ENCODE data around the gene RAET1E. TPM values are rescaled to one million over a fixed set of nuclear protein-coding genes. Genes with fewer than 3 reads are reported as not detected.
"Not testable (repeated sequence)": the region's sequence is repeated elsewhere in the genome, so short reads cannot be mapped to it uniquely, and the experiment has no call there.

Gene RAET1E
- total RNA-seq, 1 donor from 2014 or later = not detected

DNA sequence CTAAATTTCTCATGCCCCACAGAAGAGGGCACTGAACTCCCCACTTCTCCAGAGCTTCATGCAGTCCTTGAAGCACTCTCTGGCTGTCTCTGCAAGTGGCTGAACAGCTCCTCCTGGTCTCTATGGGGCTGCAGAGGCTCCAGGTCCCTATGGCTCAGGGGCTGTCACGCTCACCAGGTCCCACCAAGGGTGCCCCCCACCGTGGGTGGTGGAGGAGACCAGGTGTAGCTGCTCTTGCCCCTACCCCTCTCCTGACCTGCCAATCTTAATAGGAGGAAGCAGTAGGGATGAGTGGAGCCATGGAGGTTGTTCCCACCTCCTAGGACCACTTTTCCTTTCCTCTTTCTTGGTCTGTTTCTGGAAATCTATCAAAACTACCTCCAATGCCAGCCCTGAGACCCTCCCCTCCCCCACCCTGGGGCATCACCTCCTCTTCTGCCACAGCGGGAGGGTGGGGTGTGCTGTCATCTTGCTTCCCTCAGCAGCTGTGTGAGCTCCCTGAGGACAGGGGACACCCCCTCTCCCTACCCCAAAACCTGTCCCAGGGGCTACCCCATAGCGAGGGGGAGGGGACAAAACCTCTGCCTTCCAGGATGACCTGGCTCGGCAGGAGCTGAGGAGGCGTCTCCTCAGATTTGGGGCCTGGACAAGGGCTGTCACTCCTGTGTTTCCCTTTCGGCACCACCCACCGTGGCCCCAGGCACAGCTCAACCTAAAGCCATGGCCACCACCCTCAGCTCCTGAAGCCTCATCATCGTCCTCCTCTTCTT is 12.0 kb upstream of the RAET1E start:
- DNase-seq = no peak

- DNase-seq = not testable (repeated sequence)
These were observed 10.6 kb upstream of the RAET1E start for GRCh38 chr6:149908480-149908879.

DNA sequence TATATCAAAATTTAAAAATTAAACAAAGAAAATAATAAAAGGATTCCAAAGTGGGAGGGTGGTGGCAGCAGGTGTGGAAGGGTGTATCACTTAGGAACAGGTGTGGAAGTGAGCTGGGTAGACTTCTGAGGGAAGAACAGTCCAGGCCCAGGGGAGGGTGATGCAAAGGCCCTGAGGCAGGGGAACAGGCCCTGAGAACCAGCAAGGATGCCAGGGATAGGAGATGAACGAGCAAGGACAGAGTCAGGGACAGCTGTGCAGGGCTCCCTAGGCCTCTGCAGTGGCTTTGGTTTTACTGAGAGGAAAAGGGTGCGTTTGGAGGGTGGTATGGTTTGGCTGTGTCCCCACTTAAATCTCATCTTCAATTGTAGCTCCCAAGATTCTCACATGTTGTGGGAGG is 9.4 kb upstream of the RAET1E start:
- DNase-seq = no peak

GRCh38 chr6:149906405-149906804 is 8.5 kb upstream of the RAET1E start:
- no peak for DNase-seq

GRCh38 chr6:149905911-149906371 is 8.0 kb upstream of the RAET1E start:
- DNase-seq = no peak

DNA sequence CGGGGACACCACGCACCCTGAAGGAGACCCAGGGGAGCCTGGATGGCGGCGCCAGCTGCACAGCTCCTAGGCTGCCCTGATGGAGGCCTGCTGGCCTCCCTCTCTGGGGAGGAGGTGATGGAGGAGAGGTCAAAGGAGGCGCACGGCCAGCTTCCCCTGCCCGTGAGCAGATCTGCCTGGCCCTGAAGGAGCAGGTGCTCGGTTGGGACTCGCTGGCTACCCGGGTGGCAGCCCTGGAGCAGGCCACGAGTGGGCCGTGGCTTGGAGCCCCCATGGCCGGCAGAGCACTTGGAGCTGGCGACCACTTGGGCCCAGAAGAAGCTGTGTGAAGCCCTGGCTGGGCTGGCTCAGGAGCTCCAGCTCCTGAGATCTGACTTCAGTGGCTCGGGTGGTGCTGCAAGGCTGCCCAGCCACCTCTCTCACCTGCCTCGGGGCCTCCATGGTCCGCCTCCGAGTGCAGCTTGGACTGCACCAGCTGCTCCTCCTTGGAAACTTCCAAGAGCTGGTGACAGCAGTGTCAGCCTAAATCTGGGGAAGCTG is 7.5 kb upstream of the RAET1E start:
- DNase-seq = no peak

GRCh38 chr6:149904661-149905370 is 6.9 kb upstream of the RAET1E start:
- no peak for DNase-seq

- no peak for DNase-seq
These were observed 6.2 kb upstream of the RAET1E start for GRCh38 chr6:149903938-149904611.

- DNase-seq = no peak
These were observed 3.7 kb upstream of the RAET1E start for GRCh38 chr6:149901444-149902140.

DNA sequence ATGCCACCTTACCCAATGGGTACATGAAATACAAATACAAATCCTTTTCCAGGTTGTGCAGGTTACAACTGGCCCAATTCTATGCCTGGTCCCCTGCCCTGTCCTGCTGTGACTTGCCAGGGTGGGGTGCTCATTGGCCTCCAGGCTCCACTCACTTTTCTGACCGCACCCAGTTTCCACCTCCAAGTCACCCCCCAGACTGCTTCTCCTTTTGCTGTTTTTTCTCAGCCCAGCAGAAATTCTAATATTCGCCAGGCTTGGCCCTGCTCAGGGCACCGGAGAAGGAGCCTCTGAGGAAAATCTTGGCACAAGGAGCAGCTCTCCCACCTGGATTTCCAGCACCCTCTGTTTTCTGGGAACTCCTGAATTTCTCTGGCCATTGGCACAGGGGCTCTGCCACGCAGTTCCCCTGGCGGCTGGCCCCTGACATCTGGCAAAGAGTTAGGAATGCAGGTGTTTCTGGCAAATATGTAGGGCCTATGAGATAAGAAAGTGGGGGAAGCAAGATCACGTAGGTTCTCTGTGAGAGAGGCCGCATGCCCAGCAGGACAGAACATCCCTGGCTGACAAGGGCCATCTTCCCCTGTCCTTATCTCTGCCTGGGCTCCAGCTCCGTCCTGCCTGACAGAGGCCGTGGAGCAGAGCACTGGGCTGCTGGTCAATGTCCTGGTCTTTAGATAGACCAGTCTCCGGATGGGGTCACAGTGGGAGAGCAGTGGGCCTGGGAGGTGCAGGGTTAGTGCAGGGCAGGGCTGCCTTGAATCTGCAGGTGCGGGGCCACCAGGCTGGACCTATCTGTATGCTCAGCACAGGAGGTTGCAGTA is 2.9 kb upstream of the RAET1E start:
- DNase-seq = no peak

DNA sequence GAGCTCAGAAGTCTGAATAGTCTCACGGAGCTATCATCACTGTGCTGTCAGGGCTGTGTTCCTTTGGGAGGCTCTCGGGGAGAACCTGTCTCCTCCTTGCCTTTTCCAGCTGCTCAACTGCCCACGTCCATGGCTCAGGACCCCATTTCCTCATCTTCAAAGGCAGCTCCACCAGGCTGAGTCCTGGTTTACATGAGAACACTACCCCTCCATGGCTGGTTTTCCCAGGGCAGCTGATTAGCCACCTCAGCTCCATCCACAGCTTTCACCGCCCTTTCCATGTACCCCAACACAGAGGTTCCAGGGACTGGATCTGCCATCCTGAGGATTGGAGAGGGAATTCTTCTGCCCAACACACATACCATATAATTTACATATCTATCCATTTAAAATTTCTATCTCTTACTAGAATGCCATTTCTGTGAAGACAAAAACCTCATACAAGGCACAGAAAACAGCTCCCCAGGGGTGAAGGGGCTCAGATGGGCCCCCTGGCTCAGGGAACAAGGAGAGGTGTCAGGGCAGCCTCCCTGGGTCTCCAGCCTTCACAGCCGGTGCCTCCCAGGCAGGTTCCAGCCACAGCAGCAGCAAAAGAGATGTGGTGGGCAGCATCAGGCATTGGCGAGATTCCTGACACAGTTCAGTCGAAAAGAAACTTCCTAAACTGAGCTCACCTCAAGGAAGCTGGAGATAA is 2.2 kb upstream of the RAET1E start:
- DNase-seq = no peak

- DNase-seq = no peak
These were observed 1.6 kb upstream of the RAET1E start for GRCh38 chr6:149899486-149899885.

GRCh38 chr6:149898966-149899365 is 1.1 kb upstream of the RAET1E start:
- no peak for DNase-seq

GRCh38 chr6:149897015-149897697 is 757 bp downstream of the RAET1E start:
- DNase-seq = no peak

DNA sequence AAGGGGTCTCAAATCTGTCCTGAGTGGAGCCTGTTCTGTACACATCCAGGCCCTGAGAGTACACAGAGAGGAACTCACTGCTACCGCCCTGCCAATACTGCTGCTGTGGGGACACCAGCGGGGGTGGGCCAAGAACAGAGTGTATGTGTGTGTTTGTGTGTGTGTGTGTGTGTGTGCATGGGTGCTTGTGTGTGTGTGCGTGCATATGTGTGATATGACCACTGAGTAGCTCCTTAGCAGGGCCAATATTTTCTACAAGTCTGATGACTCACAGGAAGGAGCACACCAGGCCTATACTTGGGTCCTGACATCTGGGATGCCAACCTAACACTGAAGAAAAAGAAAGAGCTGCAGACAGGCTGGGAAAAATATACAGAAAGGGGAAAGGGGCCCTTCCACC is 1.4 kb downstream of the RAET1E start:
- DNase-seq = no peak

- DNase-seq = no peak
These were observed 2.1 kb downstream of the RAET1E start for GRCh38 chr6:149895833-149896271.

DNA sequence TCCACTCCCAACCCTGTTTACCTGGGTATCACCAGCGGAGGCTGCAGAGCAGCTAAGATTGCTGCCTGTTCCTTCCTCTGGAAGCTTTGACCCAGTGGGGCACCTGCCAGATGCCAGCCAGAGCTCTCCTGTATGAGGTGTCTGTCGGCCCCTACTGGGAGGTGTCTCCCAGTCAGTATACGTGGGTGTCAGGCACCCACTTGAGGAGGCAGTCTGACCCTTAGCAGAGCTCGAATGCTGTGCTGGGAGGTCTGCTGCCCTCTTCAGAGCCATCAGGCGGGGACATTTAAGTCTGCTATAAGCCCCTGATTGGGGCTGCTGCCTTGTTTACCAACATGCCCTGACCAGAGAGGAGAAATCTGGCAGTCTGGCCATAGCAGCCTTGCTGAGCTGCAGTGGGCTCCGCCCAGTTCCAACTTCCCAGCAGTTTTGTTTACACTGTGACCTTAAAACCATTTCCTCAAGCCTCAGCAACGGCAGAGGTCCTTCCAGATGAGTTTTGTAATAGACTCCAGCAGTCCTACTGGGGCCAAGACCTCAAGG is 2.8 kb downstream of the RAET1E start:
- no peak for DNase-seq

- not testable (repeated sequence) for DNase-seq
These were observed 6.0 kb downstream of the RAET1E start for GRCh38 chr6:149891864-149892263.

DNA sequence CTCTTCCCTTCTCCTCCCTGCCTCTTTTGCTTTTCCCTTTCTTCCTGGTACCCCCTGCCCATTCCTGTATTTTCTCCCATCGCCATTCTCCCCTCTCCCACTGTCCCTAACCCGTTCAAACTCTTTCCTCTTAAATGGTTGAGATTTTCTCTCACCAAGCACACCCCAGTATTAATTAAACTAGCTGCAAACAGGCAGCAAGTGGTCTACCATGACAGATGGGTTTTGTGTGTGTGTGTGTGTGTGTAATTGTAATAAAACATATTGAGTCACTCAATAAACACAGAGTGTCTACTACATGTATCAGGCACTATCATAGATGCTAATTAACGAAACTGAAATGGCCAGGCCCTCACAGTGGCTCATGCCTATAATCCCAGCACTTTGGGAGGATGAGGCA is 6.7 kb downstream of the RAET1E start:
- DNase-seq = no peak

DNA sequence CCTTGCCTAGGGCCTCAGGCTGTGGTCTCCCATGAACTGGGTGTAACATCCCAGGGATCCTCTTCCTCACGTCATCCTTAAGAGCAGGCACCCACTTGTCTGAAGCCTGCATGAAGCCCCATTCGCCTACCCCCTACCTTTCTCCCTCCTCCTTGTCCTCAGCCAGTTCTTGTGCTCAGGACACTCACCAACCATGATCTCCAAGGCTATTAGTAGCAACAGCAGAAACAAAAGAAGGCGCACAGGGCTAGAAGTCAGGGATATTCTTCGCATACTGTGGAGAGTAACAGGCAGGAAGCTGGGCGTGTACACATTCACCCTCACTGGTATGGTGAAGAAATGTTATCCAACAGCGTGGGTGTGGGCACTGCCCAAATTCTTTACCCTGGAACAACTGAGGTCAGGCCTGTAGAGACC is 7.3 kb downstream of the RAET1E start:
- no peak for DNase-seq
